Kidney epithelial cell (primary cell): ENCODE measurements around the gene TSEN34. TPM values are rescaled to one million over a fixed set of nuclear protein-coding genes. Genes with fewer than 3 reads are reported as not detected.
A peak's percentile ranks its signal among the peaks of the same experiment; 100 is the strongest.

Experiments
- DNase-seq: peaks from one replicate; pipeline ENCODE4 v3.0.0-alpha.2; 2010; ENCODE audit warnings: low read depth
- H3K27me3 ChIP-seq: 2 replicates; pipeline ENCODE4 v1.6.0; 2011; ENCODE audit warnings: low read length; ENCODE audit not compliant: control insufficient read depth, insufficient read depth
- H3K36me3 ChIP-seq: 2 replicates; pipeline ENCODE4 v1.5.1; 2011; ENCODE audit warnings: low read length; ENCODE audit not compliant: control insufficient read depth, insufficient read depth
- H3K4me3 ChIP-seq: 2 replicates; pipeline ENCODE4 v1.5.1; 2011; ENCODE audit warnings: low read depth, mild to moderate bottlenecking, control low read depth, low read length
- total RNA-seq: library from RNA; depleted of rRNA; stranded (reverse); fragments of >200 nt; gene quantifications from 2 replicates; pipeline ENCODE4 v1.2.3, GENCODE V29; 2015
- TF ChIP-seq, protein P1 (sequence below): IDR thresholded peaks from 2 replicates; pipeline ENCODE4 v1.5.1; 2011; ENCODE audit warnings: mild to moderate bottlenecking, moderate library complexity, low read length, control low read depth, inconsistent platforms; ENCODE audit not compliant: insufficient read depth, poor library complexity, severe bottlenecking

TSEN34 gene
- total RNA-seq, 1 donor from 2014 or later: 108 TPM

DNA sequence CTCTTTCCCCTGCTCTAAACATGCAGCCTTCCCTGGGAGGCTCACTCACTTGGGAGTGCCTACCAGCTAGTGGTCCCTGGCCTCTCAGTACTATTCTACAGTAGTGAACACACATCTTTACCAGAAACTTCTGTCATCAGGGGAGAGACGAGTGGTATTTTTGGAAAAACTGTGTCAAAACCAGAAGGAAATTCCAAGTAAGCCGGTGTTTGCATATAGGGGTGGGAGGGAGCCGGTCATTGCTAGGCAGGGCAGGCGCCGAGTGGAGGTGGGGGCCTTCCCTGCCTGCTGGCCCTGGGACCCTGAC lies 16.5 kb downstream of the TSEN34 start:
- Histone ChIP-seq H3K4me3 (no peak overlapping the region), H3K36me3 (peaks cover 8% of the 10 kb centered on the region), H3K27me3 (peaks cover 2% of the 10 kb centered on the region)
- no peak for DNase-seq
- TF ChIP-seq, protein P1, sequence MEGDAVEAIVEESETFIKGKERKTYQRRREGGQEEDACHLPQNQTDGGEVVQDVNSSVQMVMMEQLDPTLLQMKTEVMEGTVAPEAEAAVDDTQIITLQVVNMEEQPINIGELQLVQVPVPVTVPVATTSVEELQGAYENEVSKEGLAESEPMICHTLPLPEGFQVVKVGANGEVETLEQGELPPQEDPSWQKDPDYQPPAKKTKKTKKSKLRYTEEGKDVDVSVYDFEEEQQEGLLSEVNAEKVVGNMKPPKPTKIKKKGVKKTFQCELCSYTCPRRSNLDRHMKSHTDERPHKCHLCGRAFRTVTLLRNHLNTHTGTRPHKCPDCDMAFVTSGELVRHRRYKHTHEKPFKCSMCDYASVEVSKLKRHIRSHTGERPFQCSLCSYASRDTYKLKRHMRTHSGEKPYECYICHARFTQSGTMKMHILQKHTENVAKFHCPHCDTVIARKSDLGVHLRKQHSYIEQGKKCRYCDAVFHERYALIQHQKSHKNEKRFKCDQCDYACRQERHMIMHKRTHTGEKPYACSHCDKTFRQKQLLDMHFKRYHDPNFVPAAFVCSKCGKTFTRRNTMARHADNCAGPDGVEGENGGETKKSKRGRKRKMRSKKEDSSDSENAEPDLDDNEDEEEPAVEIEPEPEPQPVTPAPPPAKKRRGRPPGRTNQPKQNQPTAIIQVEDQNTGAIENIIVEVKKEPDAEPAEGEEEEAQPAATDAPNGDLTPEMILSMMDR: no peak

DNA sequence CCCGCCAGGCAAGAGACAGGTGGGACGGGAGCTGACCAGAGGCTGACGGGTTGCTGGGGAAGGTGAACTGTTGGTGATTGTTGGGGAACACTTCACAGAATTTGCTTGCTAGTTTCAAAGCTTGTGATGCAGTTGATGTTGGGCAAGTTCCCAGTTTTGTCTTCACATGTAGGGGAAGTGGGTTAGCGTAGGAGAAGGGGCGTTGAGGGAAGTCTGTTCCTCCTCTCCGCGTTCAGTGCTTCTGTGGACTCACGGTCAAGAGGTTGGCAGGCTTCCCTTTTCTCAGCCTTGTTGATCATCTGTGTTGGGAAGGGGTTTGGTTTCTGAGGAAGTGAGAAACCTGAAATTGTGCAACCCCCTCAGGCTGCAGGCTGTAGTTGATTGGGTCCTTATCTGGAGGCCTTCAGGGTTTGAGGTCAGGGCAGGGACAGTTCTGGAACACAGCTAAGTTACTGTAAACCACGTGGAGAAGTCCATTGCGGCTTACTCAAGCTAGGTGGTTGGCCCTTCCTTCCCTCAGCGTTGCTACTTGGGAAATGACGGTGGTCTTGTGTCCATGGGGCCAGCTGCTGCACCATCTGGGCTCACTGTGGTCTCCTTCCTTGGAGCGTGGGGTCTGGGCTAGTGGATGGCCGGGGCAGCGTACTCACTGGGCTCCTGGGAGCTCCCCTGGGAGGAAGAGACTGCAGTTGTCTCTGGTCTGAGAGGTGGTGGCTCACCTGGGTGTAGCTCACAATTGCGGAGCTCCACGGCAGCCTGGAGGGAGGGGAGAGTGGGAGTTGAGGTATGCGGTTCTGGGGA lies 17.1 kb downstream of the TSEN34 start:
- no peak for DNase-seq
- H3K27me3 ChIP-seq: peaks cover 2% of the 10 kb centered on the region
- H3K36me3 ChIP-seq: peaks cover 6% of the 10 kb centered on the region
- TF ChIP-seq, protein P1: no peak
- H3K4me3 ChIP-seq: no peak overlapping the region

DNA sequence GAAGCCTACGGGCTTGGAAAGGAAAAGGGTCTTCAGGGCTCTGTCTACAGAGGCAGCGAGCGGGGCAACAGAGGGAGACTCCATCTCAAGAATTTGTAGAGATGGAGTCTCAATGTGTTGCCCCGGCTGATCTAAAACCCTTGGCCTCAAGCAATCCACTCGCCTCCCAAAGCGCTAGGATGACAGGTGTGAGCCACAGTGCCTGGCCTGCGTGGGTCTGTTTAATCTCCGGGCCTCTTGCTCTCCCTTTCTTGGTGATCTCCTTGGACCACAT lies 17.6 kb downstream of the TSEN34 start:
- TF ChIP-seq, protein P1: no peak
- Histone ChIP-seq H3K36me3 (peaks cover 6% of the 10 kb centered on the region), H3K27me3 (peaks cover 2% of the 10 kb centered on the region), H3K4me3 (no peak overlapping the region)
- no peak for DNase-seq

- H3K4me3 ChIP-seq: no peak overlapping the region
These were observed 18.1 kb downstream of the TSEN34 start for GRCh38 chr19:54209058-54209810.

GRCh38 chr19:54209811-54210494 lies 18.8 kb downstream of the TSEN34 start:
- DNase-seq: peak; percentile 97
- Histone ChIP-seq H3K4me3 (no peak overlapping the region), H3K36me3 (peaks cover 6% of the 10 kb centered on the region), H3K27me3 (peaks cover 2% of the 10 kb centered on the region)
- TF ChIP-seq, protein P1: no peak

More at GRCh38 chr19:54209058-54209810, 18.1 kb downstream of the TSEN34 start:
- DNase-seq: no peak
- peaks cover 6% of the 10 kb centered on the region for H3K36me3 ChIP-seq
- peaks cover 2% of the 10 kb centered on the region for H3K27me3 ChIP-seq
- TF ChIP-seq, protein P1: no peak
